Stimulated activated CD4-positive, alpha-beta T cell treated with anti-CD3 and anti-CD28 coated beads, Interleukin-15, amount 100 ng/mL, for 24 hours (primary cell): ENCODE measurements around the gene THAP11.
A peak's percentile ranks its signal among the peaks of the same experiment; 100 is the strongest.
"Not testable (repeated sequence)": the region's sequence is repeated elsewhere in the genome, so short reads cannot be mapped to it uniquely, and the experiment has no call there.

ENCODE experiments used
- DNase-seq: peaks from one replicate; pipeline ENCODE4 v3.0.0-alpha.2; 2020

Gene THAP11

GRCh38 chr16:67864044-67864443, 21.9 kb downstream of the THAP11 start:
- DNase-seq = not testable (repeated sequence)

- DNase-seq = no peak
Measured at GRCh38 chr16:67864594-67864993, 22.5 kb downstream of the THAP11 start.

DNA sequence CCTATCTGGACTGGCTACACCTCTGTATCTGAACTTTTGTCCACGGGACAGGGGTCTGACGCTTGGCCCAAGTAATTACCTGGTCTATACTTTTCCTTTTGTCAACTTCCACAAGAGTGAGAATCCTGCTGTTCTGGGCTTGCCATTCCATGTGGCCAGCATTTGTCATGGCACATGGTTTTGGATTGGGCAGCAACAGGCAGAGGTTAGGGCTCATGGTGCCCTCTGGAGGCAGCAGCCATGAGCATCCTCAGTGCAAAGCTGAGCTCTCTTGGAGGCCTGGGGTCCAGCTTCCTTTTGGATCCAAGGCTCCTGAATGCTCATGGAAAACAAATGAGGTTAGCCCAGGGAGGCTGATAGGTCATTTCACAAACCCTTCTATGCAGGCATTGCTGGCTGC, 23.2 kb downstream of the THAP11 start:
- peak; percentile 23 for DNase-seq

DNA sequence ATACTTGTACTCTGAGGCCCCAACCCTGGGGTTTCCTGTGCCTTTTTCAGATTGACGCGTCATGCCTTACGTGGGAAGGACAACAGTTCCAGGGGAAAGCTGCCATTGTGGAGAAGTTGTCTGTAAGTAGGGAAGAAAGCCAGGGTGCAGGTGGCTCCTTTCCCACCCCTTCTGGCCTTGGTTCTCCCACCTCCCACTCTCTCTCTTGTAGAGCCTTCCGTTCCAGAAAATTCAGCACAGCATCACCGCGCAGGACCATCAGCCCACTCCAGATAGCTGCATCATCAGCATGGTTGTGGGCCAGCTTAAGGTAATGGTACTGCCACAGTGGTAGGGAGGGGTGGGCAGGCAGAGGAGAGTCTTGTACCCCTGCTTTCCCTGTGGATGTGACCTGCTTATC, 26.2 kb downstream of the THAP11 start:
- DNase-seq = no peak

- DNase-seq = no peak
Measured at GRCh38 chr16:67869653-67870052, 27.5 kb downstream of the THAP11 start.

DNA sequence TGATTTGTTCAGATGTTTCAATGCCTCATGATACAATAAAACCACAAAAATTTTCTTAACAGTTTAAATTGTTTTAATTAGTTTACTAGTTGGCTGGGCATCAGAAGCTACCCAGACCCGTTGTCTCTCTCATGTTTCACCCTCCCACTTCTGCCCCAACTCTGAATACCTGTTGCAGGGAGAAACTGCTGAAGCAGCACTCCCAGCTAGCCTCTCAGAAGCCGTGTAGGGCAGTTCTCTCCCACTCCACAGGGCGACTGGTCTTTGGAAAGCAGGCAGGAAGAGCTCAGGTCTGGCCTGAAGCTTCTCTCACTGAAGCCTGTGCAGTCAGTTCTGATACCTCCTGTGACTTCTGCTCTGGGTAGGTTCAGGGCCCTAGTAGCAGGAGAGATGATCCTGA, 29.1 kb downstream of the THAP11 start:
- no peak for DNase-seq

- no peak for DNase-seq
Measured at GRCh38 chr16:67872131-67872630, 30.1 kb downstream of the THAP11 start.

- DNase-seq = peak; percentile 90
Measured at GRCh38 chr16:67872631-67873434, 30.7 kb downstream of the THAP11 start, which contains the start of gene EDC4. Gene EDC4 (plus strand): TSS chr16:67873052. CDS start chr16:67873262, 210 bp downstream.

GRCh38 chr16:67873435-67874370, 31.6 kb downstream of the THAP11 start:
- peak; percentile 33 for DNase-seq

DNA sequence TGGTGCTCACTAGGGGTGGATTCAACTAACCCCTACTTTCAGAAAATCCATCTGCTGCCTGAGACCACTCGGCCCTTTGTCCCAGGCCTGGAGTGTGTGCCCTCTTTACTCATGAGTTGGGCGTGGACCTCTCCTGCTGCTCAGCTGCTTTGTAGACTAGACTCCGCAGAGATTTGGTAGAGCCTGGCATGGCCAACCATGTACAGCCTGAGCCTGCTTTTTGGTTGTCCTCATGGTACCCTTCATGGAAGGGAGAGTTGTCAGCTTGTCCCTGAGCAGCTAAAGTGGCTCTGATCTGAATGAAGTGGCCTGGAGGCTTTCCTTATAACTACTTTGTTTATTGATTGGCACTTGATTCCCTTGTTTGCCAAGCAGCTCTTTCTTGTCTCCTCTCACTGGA, 32.3 kb downstream of the THAP11 start:
- no peak for DNase-seq

DNA sequence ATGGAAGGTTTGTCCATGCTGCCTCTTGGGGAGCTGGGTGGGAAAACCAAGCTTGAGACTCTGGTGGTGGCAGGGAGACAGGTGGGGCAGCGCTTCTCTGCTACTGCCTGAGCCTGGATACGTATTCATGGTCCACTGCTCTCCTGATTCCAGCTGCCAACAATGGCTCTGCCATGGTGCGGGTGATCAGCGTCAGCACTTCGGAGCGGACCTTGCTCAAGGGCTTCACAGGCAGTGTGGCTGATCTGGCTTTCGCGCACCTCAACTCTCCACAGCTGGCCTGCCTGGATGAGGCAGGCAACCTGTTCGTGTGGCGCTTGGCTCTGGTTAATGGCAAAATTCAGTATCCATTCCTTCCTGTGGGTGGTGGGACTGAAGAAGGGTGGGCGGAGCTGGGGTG, 34.9 kb downstream of the THAP11 start:
- DNase-seq = no peak

GRCh38 chr16:67878232-67878631, 36.1 kb downstream of the THAP11 start:
- no peak for DNase-seq

GRCh38 chr16:67878846-67879245, 36.7 kb downstream of the THAP11 start:
- DNase-seq = no peak

- DNase-seq = no peak
Measured at GRCh38 chr16:67879462-67879861, 37.3 kb downstream of the THAP11 start.

- no peak for DNase-seq
Measured at GRCh38 chr16:67879936-67880335, 37.8 kb downstream of the THAP11 start.

DNA sequence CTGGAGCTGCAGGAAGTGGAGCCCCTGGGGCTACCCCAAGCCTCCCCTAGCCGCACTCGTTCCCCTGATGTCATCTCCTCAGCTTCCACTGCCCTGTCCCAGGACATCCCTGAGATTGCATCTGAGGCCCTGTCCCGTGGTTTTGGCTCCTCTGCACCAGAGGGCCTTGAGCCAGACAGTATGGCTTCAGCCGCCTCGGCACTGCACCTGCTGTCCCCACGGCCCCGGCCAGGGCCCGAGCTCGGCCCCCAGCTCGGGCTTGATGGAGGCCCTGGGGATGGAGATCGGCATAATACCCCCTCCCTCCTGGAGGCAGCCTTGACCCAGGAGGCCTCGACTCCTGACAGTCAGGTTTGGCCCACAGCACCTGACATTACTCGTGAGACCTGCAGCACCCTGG, 38.5 kb downstream of the THAP11 start:
- DNase-seq = no peak

DNA sequence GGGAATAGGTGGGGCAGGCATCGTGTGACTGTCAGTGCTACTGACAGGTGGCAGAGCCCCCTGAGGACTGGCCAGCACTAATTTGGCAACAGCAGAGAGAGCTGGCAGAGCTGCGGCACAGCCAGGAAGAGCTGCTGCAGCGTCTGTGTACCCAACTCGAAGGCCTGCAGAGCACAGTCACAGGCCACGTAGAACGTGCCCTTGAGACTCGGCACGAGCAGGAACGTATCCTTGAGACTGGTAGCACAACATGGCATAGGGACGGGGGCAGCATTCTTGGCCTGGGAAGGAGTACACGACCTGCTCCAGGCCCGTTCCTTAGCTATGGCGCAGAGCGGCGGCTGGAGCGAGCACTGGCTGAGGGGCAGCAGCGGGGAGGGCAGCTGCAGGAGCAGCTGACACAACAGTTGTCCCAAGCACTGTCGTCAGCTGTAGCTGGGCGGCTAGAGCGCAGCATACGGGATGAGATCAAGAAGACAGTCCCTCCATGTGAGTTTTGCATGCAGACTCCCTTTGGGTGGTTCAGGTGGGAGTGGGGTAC, 39.6 kb downstream of the THAP11 start:
- DNase-seq = no peak

DNA sequence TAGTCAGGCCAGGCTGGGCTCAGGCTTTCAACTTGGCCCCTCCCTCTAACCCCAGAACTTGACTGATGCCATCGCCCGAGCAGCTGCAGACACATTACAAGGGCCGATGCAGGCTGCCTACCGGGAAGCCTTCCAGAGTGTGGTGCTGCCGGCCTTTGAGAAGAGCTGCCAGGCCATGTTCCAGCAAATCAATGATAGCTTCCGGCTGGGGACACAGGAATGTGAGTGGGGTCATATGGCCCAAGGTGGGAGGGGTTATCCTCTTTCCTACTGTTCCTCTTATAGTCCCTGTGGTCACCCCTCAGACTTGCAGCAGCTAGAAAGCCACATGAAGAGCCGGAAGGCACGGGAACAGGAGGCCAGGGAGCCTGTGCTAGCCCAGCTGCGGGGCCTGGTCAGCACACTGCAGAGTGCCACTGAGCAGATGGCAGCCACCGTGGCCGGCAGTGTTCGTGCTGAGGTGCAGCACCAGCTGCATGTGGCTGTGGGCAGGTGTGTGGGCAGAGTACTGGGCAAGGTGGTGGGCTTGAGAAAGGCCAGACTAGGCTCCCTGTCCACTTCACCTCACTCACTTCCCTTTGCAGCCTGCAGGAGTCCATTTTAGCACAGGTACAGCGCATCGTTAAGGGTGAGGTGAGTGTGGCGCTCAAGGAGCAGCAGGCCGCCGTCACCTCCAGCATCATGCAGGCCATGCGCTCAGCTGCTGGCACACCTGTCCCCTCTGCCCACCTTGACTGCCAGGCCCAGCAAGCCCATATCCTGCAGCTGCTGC, 40.4 kb downstream of the THAP11 start:
- no peak for DNase-seq

GRCh38 chr16:67883146-67883871, 41.2 kb downstream of the THAP11 start:
- DNase-seq = no peak

DNA sequence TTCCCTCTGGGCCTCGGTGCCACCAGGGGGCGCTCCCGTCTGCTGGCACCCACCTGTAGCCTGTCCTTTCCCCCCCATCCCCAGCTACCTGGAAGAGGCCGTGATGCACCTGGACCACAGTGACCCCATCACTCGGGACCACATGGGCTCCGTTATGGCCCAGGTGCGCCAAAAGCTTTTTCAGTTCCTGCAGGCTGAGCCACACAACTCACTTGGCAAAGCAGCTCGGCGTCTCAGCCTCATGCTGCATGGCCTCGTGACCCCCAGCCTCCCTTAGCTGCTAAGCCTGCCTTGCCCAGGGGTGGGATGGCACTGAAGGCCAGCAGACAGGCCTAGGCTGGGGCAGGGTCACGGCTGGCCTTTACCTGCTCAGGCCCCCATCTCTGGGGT, 41.7 kb downstream of the THAP11 start:
- DNase-seq = peak; percentile 78

DNA sequence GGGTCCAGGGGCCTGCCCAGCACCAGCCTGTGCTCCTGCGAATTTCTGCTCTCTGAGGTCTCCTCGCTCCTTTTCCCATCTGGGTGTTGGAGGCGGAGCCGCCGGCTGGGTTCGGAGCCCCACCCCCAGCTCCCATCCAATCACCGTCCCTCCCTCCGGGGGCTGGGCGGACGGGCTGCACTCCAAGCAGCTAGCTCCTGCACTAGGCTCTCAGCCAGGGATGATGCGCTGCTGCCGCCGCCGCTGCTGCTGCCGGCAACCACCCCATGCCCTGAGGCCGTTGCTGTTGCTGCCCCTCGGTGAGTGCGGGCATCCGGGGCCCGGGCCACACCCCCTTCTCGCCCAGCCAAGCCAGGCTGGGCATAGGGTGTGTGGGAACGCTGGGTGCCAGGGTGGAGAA, 42.6 kb downstream of the THAP11 start, which contains the start of gene NRN1L:
Gene NRN1L, plus strand, starts transcription at position 202 of the 400 bp plus-strand sequence. Its CDS starts 19 bp downstream, at position 221.
- DNase-seq = no peak

GRCh38 chr16:67885545-67885944, 43.4 kb downstream of the THAP11 start:
- DNase-seq = no peak
